DMS153 (cell line): ENCODE measurements around the gene LMTK3.

ENCODE experiments used
- DNase-seq: peaks from one replicate; lab custom pipeline; 2025; lab: John Stamatoyannopoulos, UW

Gene LMTK3

DNA sequence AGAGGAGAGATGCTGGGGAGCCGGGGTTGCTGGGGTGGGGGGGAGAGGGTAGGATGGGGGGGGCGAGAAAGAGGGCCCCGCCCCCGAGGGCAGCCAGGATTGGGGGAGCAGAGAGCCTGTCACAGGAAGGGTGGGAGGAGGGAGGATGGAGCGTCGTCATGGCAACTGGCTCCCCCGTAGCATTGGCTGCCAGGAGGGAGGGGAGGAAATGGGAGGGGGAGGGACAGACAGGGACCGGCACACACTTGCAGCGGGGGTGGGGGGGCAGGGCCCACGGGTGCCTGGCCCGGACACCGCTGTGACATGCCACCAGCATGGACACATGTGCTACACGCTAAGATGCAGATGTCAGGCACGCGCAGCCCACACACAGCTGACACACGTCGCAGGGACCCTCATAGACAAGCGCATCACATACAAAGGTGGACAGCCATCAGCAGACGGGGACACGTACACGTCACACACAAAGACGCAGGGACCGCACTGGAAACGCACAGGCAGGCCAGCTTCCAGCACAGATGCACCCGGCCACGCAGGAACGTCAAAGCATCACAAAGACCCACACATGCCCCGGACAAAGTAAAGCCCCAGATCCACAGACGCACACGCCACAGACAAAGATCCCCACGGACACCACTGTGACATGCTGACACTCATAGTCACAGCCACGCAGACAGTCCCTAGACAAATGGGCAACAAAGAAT, at the start of gene LMTK3:
Gene LMTK3 (minus strand): TSS at position 36 of the 704 bp plus-strand sequence. CDS start 259 bp downstream, outside the sequence.
- no peak for DNase-seq

DNA sequence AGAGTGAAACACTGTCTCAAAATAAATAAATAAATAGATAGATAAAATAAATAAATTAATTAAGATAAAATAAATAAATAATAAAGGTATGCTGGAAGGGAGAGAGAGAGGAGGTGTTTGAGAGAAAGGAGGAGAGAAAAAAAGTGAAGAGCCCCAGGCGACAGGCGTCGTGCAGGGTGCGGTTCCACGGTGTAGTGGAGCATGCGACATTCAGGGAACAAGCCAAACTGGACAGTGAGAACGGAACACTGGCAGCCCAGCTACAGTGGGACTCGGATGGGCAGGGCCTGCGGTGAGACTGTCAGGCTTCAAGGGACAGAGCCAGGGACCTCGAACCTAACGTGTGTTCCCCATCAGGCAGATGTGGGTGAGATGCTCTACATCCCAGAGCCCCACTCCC, 49.8 kb upstream of the LMTK3 start:
- DNase-seq, result no peak

GRCh38 chr19:48560095-48560530, 48.5 kb upstream of the LMTK3 start:
- no peak for DNase-seq

DNA sequence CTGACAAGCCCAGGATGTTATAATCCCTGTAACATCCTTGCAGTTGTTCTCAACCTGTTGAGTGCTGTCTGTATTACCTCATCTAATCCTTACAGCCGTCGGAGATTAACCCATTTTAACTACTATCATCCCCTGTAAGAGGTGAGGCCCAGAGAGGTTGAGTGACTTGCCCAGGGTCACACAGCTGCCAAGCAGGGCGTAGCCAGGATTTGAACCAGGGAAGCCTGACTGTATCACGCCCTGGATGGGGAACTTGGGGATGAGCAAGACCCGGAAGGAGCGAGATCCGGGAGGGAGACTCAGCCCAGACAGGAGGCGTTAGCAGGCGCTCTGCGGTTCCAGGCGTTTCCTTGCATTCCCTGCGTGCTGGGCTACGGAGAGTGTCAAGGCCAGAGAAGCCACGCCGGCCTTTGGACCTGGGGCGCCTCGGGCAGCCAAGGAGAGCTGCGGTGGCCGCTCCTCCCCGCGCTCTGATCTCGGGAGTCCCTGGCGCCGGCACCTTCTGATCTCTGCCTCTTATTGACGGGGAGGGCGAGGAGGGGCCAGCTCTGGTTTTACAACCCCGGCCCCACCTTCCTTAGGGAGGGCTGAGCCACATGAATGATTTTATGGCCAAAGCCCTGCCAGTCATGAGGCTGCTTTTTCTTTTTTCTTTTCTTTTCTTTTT, 46.5 kb upstream of the LMTK3 start:
- DNase-seq, result no peak

GRCh38 chr19:48556825-48557224, 45.2 kb upstream of the LMTK3 start:
- DNase-seq, result no peak

- no peak for DNase-seq
Measured at GRCh38 chr19:48556163-48556562, 44.5 kb upstream of the LMTK3 start.

DNA sequence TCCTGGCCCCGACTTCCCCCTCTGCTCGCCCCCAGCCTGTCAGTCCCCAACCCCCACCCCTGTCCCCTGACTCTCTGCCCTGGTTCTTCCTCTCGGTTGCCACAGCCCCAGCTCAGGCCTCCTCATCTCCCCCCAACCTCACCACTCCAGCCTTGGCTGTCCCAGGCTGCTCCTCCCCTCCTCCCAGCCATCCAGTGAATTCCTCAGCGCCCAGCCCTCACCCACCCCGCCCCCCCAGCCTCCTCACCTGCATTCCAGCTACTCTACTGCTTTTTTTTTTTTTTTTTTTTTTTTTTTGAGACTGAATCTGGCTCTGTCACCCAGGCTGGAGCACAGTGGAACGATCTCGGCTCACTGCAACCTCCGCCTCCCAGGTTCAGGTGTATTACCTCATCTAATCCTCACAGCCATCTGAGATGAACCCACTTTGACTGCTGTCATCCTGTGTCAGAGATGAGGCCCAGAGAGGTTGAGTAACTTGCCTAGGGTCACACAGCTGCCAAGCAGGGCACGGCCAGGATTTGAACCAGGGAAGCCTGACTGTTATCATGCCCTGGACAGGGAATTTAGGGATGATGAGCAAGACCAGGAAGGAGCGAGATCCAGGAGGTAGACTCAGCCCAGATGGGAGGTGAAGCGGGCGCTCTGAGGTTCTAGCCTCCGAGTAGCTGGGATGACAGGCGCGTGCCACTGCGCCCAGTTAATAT, 42.9 kb upstream of the LMTK3 start:
- DNase-seq, result no peak

DNA sequence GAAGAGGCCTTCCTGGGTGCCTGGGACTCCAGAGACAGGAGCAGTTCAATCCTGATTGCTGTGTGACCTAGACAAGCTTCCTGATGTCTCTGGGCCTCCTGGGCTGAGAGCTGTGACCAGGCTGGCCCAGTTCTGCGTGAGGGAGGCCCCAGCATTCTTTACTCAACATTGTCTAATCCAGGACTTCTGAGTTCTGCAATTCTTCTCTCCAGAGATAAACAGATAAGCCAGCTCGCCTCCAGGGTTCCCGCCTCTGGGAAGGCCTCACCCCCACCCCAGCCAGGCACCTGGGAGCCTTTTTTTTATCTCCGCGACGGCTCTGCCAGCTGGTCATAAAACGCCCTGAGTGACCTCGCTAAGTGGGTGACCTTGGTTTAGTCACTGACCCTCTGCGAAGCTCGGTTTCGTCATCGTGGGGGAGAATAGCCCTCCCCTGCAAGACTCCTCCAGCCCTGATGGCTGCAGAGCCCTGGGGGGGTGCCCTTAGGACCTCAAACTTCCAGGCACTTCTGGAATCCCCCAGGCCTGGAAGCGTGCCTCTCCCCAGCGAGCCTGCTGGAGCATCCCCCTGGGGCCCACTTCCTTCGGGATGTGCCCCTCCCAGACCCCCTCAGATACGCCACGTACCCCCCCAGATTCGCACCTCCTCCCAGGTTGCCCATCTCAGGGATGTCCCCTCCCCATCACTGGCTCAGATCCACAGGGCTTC, 42.2 kb upstream of the LMTK3 start:
- no peak for DNase-seq

DNA sequence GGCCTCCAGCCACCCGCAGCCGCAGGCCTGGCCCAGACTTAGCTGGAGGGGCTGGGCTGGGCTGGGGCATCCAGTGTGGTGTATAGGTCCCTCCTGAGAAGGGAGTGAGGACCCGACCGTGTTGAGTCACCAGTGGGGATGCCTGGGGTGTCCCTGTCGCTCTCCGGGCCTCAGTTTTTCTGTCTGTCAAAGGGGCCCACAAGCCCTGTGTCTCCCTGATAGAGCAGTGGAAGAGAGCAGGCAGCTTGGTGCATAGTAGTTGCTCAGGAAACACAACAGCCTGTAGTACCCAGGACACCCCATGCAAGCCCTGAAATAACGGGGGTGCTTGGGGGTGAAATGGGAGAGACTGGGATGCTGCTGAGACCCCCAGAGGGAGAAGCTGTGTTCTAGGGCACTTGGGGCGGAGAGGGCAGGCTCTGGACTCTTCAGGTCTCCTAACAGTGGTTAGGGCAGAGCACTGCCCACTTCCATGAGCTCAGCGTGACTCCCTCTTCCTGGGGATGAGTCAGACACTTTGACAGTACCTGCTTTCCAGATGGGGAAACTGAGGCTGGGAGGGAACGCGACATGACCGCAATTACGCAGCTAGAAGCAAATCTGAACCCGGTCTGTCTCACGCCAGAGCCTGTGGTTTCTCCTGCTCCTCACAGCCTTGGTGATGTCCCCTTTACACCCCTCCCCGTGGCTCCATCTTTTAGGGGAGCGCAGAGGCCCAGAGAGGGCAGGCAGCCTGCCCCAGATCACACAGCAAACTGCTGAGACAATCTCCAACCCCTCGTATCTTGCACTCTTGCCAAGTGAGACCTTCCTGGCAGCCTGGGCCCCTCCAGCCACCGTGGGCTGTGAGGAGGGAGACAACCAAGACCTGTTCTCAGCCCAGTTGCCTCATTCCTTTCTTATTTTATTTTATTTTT, 41.0 kb upstream of the LMTK3 start:
- DNase-seq, result no peak

- peak; percentile 84 for DNase-seq
Measured at GRCh38 chr19:48551437-48552302, 40.0 kb upstream of the LMTK3 start, which contains the start of gene SULT2B1. Gene SULT2B1, plus strand, starts transcription at chr19:48552172. Its CDS starts 81 bp downstream, at chr19:48552253.

GRCh38 chr19:48549380-48549779, 37.7 kb upstream of the LMTK3 start:
- no peak for DNase-seq

DNA sequence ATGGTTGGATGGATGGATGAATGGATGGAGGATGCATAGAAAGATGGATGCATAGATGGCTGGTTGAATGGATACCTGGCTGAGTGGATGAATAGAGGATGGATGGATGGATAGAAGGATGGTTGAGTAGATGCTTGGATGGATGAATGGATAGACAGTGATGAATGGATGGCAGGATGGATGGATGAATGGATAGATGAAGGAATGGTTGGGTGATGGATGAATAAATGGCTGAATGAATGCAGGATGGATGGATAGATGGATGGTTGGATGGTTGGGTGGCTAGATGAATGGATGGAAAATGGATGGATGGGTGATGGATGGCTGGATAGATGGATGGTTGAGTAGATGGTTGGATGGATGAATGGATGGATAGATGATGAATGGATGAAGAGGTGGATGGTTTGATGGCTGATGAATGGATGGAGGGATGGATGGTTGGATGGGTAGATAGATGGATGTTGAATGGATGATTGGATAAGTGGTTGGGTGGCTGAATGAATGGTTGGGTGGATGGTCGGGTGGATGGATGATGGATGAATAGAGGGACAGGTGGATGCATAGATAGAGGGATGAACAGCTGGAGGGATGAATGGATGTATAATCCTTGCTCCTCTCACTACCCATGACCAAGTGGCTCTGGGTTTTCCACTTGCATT, 36.7 kb upstream of the LMTK3 start:
- no peak for DNase-seq

DNA sequence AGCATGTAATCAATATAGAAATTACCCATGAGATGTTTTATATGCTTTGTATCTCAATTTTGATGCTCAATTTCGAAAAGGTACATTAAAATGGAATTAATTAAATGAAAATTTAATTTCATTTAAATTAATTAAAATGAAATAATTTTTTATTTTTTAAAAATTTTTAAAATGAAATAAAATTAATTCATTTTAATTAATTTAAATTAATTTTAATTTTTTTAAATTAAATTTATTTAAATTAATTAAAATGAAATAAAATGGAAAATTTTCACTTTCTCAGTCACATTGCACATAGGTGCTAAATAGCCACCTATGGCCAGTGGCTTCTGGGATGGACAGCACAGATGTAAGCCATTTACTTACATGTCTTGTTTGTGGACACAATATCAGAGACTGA, 36.1 kb upstream of the LMTK3 start:
- DNase-seq, result no peak

- no peak for DNase-seq
Measured at GRCh38 chr19:48544856-48545750, 33.5 kb upstream of the LMTK3 start.

DNA sequence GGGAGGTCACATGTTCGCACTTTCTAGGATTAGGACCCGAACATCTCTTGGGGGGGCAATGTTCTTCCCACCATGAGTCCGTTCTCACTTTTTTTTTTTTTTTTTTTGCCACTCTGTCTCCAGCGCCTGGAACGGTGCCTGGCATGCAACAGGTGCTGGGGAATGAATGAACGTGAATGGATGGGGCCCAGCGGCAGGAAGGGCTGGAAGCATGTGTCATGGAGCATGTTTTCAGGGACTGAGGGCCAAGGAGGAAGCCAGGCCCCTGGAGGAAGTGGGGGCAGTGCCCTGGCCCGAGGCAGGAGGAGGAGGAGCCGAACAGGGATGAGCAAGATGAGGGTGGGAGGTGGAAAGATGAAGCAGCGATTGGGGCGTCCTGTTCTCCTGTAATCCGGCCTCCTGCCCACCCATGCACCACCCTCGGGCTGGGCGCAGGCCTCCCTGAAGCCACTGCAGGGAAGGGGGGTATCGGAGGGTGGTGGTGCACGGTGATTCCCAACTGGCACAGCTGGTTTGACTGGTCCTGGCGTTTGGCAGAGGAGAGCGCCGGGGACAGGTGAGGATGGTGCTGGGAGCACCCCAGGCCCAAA, 31.6 kb upstream of the LMTK3 start:
- no peak for DNase-seq

DNA sequence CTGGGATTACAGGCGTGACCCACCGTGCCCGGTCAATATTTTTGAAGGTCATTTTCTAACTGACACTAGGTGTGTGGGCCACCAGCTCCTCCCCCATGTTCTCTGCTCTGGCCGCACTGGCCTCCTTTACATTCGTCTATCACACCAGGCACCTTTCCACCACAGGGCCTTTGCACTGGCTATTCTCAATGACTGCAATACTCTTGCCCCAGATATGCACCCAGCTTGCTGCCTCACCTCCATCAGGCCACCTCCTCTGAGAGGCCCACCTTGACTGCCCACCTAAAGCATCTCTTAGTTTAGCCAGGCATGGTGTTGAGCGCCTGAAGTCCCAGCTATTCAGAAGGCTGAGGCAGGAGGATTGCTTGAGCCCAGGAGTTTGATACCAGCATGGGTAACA, 30.2 kb upstream of the LMTK3 start:
- no peak for DNase-seq

- DNase-seq, result no peak
Measured at GRCh38 chr19:48540110-48540509, 28.5 kb upstream of the LMTK3 start.

- DNase-seq, result peak; percentile 97
Measured at GRCh38 chr19:48539503-48540096, 28.0 kb upstream of the LMTK3 start.
